Measurements from ENCODE around the gene FBXO24. TPM values are rescaled to one million over a fixed set of nuclear protein-coding genes. Genes with fewer than 3 reads are reported as not detected.

FBXO24 gene
- total RNA-seq, 4 donors from 2014 or later, result 0.34 to 0.44 TPM; not detected in 2

DNA sequence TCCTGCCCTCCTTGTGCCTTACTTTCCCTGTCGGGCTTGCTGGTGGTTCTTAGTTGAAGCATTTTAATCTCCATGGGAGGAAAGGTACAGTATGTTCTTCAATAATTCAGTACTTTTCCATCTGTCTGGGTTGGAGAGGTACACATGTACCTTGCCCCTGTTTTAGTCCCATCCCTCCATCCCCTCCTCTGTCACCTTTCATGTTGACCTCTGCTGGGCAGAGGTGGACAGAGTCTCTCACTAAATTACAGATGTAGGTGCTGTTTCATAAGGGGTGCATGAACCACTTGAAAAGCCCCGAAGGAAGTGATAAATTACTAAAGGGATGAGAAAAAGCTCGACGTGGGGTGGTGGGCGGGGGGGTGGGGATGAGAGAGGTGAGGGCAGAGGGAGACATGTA, 41.7 kb upstream of the FBXO24 start:
- TF ChIP-seq, protein P1, sequence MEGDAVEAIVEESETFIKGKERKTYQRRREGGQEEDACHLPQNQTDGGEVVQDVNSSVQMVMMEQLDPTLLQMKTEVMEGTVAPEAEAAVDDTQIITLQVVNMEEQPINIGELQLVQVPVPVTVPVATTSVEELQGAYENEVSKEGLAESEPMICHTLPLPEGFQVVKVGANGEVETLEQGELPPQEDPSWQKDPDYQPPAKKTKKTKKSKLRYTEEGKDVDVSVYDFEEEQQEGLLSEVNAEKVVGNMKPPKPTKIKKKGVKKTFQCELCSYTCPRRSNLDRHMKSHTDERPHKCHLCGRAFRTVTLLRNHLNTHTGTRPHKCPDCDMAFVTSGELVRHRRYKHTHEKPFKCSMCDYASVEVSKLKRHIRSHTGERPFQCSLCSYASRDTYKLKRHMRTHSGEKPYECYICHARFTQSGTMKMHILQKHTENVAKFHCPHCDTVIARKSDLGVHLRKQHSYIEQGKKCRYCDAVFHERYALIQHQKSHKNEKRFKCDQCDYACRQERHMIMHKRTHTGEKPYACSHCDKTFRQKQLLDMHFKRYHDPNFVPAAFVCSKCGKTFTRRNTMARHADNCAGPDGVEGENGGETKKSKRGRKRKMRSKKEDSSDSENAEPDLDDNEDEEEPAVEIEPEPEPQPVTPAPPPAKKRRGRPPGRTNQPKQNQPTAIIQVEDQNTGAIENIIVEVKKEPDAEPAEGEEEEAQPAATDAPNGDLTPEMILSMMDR (IDR thresholded peaks at IDR 0.05; ENCODE audit: low read depth), result no peak

DNA sequence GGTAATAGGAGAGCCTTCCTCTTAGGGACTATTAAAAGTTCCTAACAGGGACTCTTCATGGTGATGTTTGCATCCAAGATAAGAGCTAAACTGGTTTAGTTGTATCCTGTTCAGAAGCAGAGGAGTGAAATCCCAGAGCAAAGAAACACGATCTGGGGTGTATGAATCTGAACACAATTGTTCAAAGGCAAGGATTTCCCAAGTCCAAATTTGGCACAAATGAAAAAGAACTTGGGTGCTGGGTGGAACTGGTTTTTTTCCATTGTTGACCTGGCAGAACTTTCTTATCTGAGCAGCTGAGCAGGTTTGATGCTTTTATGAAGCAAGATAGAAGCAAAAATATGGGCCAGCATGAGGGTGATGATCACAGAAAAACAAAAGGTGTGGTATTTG, 41.2 kb upstream of the FBXO24 start:
- TF ChIP-seq, protein P1 (IDR thresholded peaks at IDR 0.05; ENCODE audit: low read depth), result no peak

DNA sequence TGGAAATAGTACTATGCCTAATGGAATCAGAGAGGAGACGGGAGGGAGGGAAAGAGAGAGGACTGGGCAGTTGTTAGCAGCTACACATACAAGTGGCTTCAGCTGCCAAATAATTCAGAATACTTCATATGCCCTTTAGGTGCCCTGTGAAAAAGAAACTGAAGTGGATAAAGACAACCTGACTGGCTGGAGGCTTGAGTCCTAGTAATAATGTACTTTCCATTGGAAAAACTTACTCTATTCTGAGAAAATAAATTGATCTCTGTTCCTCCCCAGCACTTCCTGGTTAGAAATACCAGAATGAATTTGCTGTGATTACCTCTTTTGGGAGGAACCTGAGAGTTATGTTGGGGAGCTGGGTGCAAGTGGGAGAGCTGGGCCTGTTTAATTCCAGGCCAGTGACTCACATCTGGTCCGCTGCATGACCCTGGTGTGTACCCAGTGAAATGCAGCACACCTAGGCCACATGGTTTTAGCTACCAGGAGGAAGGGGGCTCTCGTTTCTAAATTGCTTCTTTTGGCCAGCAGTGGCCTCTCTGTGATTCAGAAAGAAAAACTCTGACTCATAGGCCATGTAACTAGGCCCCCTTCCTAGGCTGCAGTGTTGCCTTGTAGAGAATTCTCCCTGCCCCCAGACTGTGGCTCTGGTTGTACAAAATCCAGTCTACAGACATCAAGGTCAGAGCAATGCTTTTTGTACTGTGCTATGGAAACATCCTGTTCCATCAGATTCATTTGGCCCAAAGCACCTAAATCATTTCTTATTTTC, 40.6 kb upstream of the FBXO24 start:
- TF ChIP-seq, protein P1 (IDR thresholded peaks at IDR 0.05; ENCODE audit: low read depth), result no peak

GRCh38 chr7:100546129-100546925, 39.8 kb upstream of the FBXO24 start:
- TF ChIP-seq, protein P1 (IDR thresholded peaks at IDR 0.05; ENCODE audit: low read depth), result no peak

GRCh38 chr7:100546926-100547800, 39.0 kb upstream of the FBXO24 start:
- TF ChIP-seq, protein P1 (IDR thresholded peaks at IDR 0.05; ENCODE audit: low read depth), result no peak

DNA sequence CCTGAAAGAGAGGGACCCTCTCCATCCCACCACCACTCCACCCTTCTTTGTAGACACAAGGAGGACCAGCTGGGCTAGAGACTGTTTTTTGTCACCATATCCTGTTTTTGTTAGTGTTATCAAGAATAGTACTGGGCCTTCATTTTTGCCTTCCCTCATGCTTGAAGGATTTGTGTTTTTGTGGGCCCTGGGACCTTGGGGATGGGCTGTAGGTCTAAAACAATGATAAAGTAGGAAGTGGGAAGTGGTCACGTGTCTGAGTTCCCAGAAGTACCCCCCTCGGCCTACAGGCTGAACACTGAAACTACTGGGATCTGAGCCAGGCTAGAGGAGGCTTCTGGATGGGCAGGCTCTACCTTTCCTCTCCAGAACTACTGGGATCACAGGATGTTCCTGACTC, 38.3 kb upstream of the FBXO24 start:
- TF ChIP-seq, protein P1 (IDR thresholded peaks at IDR 0.05; ENCODE audit: low read depth), result no peak

Measured in subcutaneous adipose tissue (tissue), 4 donors.